ENCODE results near the gene RAB27A.

DNA sequence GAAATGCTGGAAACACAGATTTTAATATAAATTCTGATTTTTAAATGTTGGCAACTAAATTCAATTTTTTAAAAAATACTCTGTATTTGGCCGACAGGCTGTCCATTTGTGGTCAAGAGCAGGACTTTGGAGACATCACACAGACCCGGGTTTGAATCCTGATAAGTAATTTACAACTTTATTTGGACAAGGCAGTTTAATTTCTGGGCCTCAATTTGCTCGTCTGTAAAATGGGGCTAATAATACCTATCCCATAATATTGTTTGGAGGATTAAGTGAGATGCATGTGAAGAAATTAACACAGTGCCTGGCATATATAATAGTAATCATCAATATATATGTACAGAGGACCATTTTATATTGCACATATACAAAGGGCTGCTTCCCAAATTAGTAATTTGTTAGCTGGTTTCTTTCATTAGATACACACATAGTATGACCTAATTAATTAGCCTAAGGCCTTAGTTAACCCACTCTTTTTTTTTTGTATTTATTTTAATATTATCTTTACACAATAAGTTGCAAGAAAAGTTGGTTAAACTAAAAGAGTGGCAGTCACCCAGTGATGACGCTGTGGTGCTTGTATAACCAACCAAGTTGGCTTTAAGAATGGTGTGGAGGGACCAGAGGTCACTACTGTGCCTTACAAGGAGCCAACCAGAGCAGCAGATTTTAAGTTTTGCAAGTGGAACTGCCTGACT, 30.1 kb upstream of the RAB27A start:
- TF ChIP-seq, protein P1, sequence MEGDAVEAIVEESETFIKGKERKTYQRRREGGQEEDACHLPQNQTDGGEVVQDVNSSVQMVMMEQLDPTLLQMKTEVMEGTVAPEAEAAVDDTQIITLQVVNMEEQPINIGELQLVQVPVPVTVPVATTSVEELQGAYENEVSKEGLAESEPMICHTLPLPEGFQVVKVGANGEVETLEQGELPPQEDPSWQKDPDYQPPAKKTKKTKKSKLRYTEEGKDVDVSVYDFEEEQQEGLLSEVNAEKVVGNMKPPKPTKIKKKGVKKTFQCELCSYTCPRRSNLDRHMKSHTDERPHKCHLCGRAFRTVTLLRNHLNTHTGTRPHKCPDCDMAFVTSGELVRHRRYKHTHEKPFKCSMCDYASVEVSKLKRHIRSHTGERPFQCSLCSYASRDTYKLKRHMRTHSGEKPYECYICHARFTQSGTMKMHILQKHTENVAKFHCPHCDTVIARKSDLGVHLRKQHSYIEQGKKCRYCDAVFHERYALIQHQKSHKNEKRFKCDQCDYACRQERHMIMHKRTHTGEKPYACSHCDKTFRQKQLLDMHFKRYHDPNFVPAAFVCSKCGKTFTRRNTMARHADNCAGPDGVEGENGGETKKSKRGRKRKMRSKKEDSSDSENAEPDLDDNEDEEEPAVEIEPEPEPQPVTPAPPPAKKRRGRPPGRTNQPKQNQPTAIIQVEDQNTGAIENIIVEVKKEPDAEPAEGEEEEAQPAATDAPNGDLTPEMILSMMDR (IDR thresholded peaks at IDR 0.05): no peak
- no peak for TF ChIP-seq POLR2A (IDR thresholded peaks at IDR 0.05)
